K562 (cell line): ENCODE results near the gene DPEP1. TPM values are rescaled to one million over a fixed set of nuclear protein-coding genes. Genes with fewer than 3 reads are reported as not detected.

Experiments
- ATAC-seq: fragments of 200-7000 bp; cut with Tn5 transposase; 3 replicates; pipeline ENCODE4 v1.9.1; 2020; ENCODE audit warnings: moderate library complexity
- BruUV-seq: library from RNA; stranded (reverse); fragments of 400-500 nt; replicated peaks from 2 replicates; lab custom pipeline; 2021; lab: Mats Ljungman, UMichigan
- CTCF ChIA-PET: fragments of 300-600 bp; formaldehyde crosslinking; extraction: SDS; loops from one replicate; lab custom pipeline; 2021; ENCODE audit warnings: low intra/inter-chr PET ratio; lab: Yijun Ruan, JAX
- POLR2A ChIA-PET: fragments of 300-600, 350-650 bp; sonication (Branson Sonifier 250); formaldehyde crosslinking; extraction: SDS; loops from one replicate; lab custom pipeline; 2021; ENCODE audit warnings: antibody characterized with exemption, inconsistent platforms; lab: Yijun Ruan, JAX
- DNase-seq, 4 experiments: peaks; one replicate each; pipeline versions ENCODE4 v3.0.0 to v3.0.0-alpha.2; 2011 to 2018; ENCODE audit warnings: low spot score in 3 of 4, mixed read lengths in 3 of 4; ENCODE audit errors: extremely low read depth in 1 of 4
- FAIRE-seq: peaks from 2 replicates; lab custom pipeline; 2011; peaks lifted over from hg19 to GRCh38; lab: Jason Lieb, UNC
- H2AFZ ChIP-seq: 2 replicates; pipeline ENCODE4 v1.6.0; 2011; ENCODE audit warnings: low read depth, low read length, control low read depth, inconsistent platforms
- H3K27ac ChIP-seq: fragments of 200-600 bp; 3 replicates; pipeline ENCODE4 v1.8.0; 2011; ENCODE audit warnings: low read depth, mild to moderate bottlenecking, control low read depth, inconsistent platforms, low read length, moderate library complexity, mixed read lengths; ENCODE audit errors: extremely low read depth
- H3K27me3 ChIP-seq, 2 experiments: fragments of 300-600 bp in 1 of 2; 2 replicates in 1 of 2; 3 replicates in 1 of 2; pipeline versions ENCODE4 v1.6.0 to v1.8.0; 2011; ENCODE audit warnings: inconsistent platforms in 2 of 2, low read length in 2 of 2, mild to moderate bottlenecking in 1 of 2, mixed read lengths in 1 of 2, moderate library complexity in 1 of 2; ENCODE audit not compliant: control insufficient read depth in 2 of 2, insufficient read depth in 2 of 2
- H3K36me3 ChIP-seq: fragments of 300-600 bp; 3 replicates; pipeline ENCODE4 v1.8.0; 2011; ENCODE audit warnings: mild to moderate bottlenecking, low read length, inconsistent platforms; ENCODE audit not compliant: control insufficient read depth, insufficient read depth
- H3K4me1 ChIP-seq, 2 experiments: fragments of 200-600 bp in 1 of 2; replicated peaks in 1 of 2; 2 replicates in 1 of 2; 3 replicates in 1 of 2; pipeline versions ENCODE4 v1.5.1 to v1.8.0; 2011; ENCODE audit warnings: inconsistent platforms in 2 of 2, low read length in 2 of 2, mild to moderate bottlenecking in 1 of 2, mixed read lengths in 1 of 2, moderate library complexity in 1 of 2; ENCODE audit not compliant: control insufficient read depth in 2 of 2, insufficient read depth in 2 of 2
- H3K4me2 ChIP-seq: 2 replicates; pipeline ENCODE4 v1.6.1; 2011; ENCODE audit warnings: low read length, control low read depth, inconsistent platforms, mixed read lengths; ENCODE audit not compliant: insufficient read depth
- H3K4me3 ChIP-seq: fragments of 200-600 bp; sonication (generic), shearing (Covaris generic); 2 replicates; pipeline ENCODE4 v1.5.1; 2016; ENCODE audit warnings: control low read depth, inconsistent platforms
- H3K79me2 ChIP-seq: fragments of 200-600 bp; 3 replicates; pipeline ENCODE4 v1.8.0; 2011; ENCODE audit warnings: low read length, inconsistent platforms; ENCODE audit not compliant: control insufficient read depth, insufficient read depth
- H3K9ac ChIP-seq, 2 experiments: 2 replicates each; pipeline versions ENCODE4 v1.6.0 to v1.6.1; 2011; ENCODE audit warnings: low read depth in 2 of 2, low read length in 2 of 2, control low read depth in 1 of 2, inconsistent platforms in 1 of 2, mild to moderate bottlenecking in 1 of 2, mixed read lengths in 1 of 2; ENCODE audit not compliant: insufficient read depth in 1 of 2
- H3K9me1 ChIP-seq: one replicate; pipeline ENCODE4 v1.6.0; 2011; ENCODE audit warnings: inconsistent platforms, mild to moderate bottlenecking, low read length, moderate library complexity; ENCODE audit not compliant: control insufficient read depth, insufficient read depth
- H3K9me3 ChIP-seq: replicated peaks from 2 replicates; pipeline ENCODE4 v1.5.1; 2011; ENCODE audit warnings: low read depth, low read length, inconsistent platforms; ENCODE audit not compliant: control insufficient read depth, insufficient read depth
- H4K20me1 ChIP-seq: replicated peaks from 2 replicates; pipeline ENCODE4 v1.6.1; 2011; ENCODE audit warnings: low read length, inconsistent platforms, mixed read lengths; ENCODE audit not compliant: control insufficient read depth, insufficient read depth
- POLR2A ChIP-seq: fragments of 450-650 bp; conservative IDR thresholded peaks from 2 replicates; pipeline ENCODE4 v1.6.1; 2016
- ZNF354B ChIP-seq: fragments of 250-450 bp; sonication (Bioruptor Pico); IDR thresholded peaks from 2 replicates; pipeline ENCODE4 v1.4.0; 2020
- WGBS: fragments of 100-300 bp; shearing (Covaris generic); methylation state at CpG from one replicate; pipeline ENCODE4 v1.1.6; 2016; ENCODE audit warnings: low coverage, mixed read lengths; ENCODE audit not compliant: insufficient coverage; ENCODE audit errors: missing lambda C conversion rate; 5-methylcytosine and 5-hydroxymethylcytosine counted together
- in situ Hi-C: fragments of 300-500 bp; cut with MboI; formaldehyde crosslinking; loops from 4 replicates; pipeline ENCODE4 v1.15.0; 2018; ENCODE audit warnings: inconsistent platforms, mixed read lengths
- intact Hi-C: fragments of 100-400 bp; cut with micrococcal nuclease; formaldehyde crosslinking; loops from 2 replicates; pipeline ENCODE4 v1.14.2; 2022
- polyA plus RNA-seq, 8 experiments: library from polyadenylated mRNA; depleted of rRNA in 4 of 8; stranded (reverse) in 5 of 8; unstranded in 3 of 8; fragments of >200 nt; fragmentation: Nextera tagmentation in 2 of 8; fragmentation: Illumina TruSeq in 1 of 8; extraction: Ambion mirVana in 2 of 8; extraction: Trizol in 1 of 8; gene quantifications; 2 replicates each; pipeline versions ENCODE4 v1.2.1 to v1.2.3, GENCODE V29; 2011 to 2014; ENCODE audit warnings: inconsistent platforms in 1 of 8, missing spikeins in 1 of 8
- total RNA-seq, 7 experiments: library from RNA; depleted of rRNA in 6 of 7; stranded (reverse); fragments of >200 nt in 6 of 7; fragmentation: Illumina TruSeq in 2 of 7; extraction: Trizol in 2 of 7; gene quantifications; 2 replicates each; pipeline versions ENCODE4 v1.2.1 to v1.2.3, GENCODE V29; 2011 to 2021; ENCODE audit warnings: low replicate concordance in 1 of 7
- TF ChIP-seq, protein P1 (sequence below): fragments of 450-650 bp; IDR thresholded peaks from 2 replicates; pipeline ENCODE4 v1.6.1; 2018; ENCODE audit not compliant: partially characterized antibody

The DPEP1 gene
- total and polyA plus RNA-seq, 9 of the 15 experiments (the other 6 are each of a cell fraction or from before 2014, with no cell fraction given): 0.14 to 0.31 (median 0.20) TPM; not detected in 6

DNA sequence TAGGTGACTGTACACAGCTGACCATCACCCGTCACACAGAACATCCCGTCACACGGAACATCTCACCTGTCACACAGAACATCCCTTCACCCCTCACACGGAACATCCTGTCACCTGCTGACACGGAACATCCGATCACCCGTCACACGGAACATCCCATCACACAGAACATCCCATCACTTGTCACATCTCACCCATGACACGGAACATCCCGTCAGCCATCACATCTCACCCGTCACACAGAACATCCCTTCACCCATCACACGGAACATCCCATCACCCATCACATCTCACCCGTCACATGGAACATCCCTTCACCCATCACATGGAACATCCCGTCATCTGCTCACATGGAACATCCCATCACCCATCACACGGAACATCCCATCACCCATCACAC, 34.1 kb upstream of the DPEP1 start:
- CTCF ChIA-PET: no interaction called here

More for the DNA sequence above, 34.1 kb upstream of the DPEP1 start:
- ATAC-seq (no peak), DNase-seq (no peak), FAIRE-seq (no peak)
- Histone ChIP-seq H3K79me2 (peaks cover 34% of the 10 kb centered on the region), H3K9me1 (no peaks in the 10 kb centered on the region), H4K20me1 (no peaks in the 10 kb centered on the region), H3K9ac (no peak overlapping the region), H3K4me2 (no peak overlapping the region), H3K27me3 (no peaks in the 10 kb centered on the region), H3K27ac (no peak overlapping the region), H3K36me3 (peaks cover 70% of the 10 kb centered on the region), H3K4me1 (peaks cover 1 to 53% of the 10 kb centered on the region in 2 experiments)
- 91% methylated on average over 15 of the region's 15 CpGs for WGBS
- BruUV-seq: no TSS peak
- in situ Hi-C loops (no loop called here), intact Hi-C loops (loop anchor here (10.0 kb wide), 1 partner anchor 65 kb away; no protein-coding TSS in a partner anchor)
- TF ChIP-seq POLR2A: peak; percentile 40; the same call in 1 of the 2 replicates
- no peak for TF ChIP-seq ZNF354B (CRISPR knock-in tag)
- TF ChIP-seq, protein P1, sequence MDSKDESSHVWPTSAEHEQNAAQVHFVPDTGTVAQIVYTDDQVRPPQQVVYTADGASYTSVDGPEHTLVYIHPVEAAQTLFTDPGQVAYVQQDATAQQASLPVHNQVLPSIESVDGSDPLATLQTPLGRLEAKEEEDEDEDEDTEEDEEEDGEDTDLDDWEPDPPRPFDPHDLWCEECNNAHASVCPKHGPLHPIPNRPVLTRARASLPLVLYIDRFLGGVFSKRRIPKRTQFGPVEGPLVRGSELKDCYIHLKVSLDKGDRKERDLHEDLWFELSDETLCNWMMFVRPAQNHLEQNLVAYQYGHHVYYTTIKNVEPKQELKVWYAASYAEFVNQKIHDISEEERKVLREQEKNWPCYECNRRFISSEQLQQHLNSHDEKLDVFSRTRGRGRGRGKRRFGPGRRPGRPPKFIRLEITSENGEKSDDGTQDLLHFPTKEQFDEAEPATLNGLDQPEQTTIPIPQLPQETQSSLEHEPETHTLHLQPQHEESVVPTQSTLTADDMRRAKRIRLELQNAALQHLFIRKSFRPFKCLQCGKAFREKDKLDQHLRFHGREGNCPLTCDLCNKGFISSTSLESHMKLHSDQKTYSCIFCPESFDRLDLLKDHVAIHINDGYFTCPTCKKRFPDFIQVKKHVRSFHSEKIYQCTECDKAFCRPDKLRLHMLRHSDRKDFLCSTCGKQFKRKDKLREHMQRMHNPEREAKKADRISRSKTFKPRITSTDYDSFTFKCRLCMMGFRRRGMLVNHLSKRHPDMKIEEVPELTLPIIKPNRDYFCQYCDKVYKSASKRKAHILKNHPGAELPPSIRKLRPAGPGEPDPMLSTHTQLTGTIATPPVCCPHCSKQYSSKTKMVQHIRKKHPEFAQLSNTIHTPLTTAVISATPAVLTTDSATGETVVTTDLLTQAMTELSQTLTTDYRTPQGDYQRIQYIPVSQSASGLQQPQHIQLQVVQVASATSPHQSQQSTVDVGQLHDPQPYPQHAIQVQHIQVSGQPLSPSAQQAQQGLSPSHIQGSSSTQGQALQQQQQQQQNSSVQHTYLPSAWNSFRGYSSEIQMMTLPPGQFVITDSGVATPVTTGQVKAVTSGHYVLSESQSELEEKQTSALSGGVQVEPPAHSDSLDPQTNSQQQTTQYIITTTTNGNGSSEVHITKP: peak; percentile 80
- TF ChIP-seq, all 486 proteins: peak for 2
- Histone ChIP-seq H3K4me3 (no peak overlapping the region), H3K9me3 (peaks cover 7% of the 10 kb centered on the region), H2AFZ (no peak overlapping the region)
- POLR2A ChIA-PET: no interaction called here
